Spleen (tissue), 11 donors: ENCODE results near the gene OPN5. TPM values are rescaled to one million over a fixed set of nuclear protein-coding genes. Genes with fewer than 3 reads are reported as not detected.

Experiments used
- DNase-seq: peaks from one replicate; pipeline ENCODE4 v3.0.0-alpha.2; 2020
- H3K27ac ChIP-seq, 8 donors: fragments of 200-600 bp; sonication (generic) in 7 of 8; 1 replicate in 4 of 8; 2 replicates in 4 of 8; pipeline versions ENCODE4 v1.5.0 to v1.8.0; 2016 to 2021; ENCODE audit warnings: inconsistent platforms in 4 of 8, mild to moderate bottlenecking in 4 of 8, moderate library complexity in 1 of 8
- H3K27me3 ChIP-seq, 7 donors: fragments of 200-600 bp; sonication (generic) in 6 of 7; replicated peaks in 1 of 7; 1 replicate in 4 of 7; 2 replicates in 3 of 7; pipeline versions ENCODE4 v1.5.0 to v1.8.0; 2016 to 2021; ENCODE audit warnings: inconsistent platforms in 3 of 7, mild to moderate bottlenecking in 1 of 7
- H3K36me3 ChIP-seq, 6 donors: fragments of 200-600 bp; sonication (generic) in 5 of 6; 1 replicate in 4 of 6; 2 replicates in 2 of 6; pipeline versions ENCODE4 v1.5.0 to v1.8.0; 2016 to 2021; ENCODE audit warnings: inconsistent platforms in 2 of 6
- H3K4me1 ChIP-seq, 6 donors: fragments of 200-600 bp; sonication (generic) in 5 of 6; 1 replicate in 3 of 6; 2 replicates in 3 of 6; pipeline versions ENCODE4 v1.5.0 to v1.8.0; 2016 to 2021; ENCODE audit warnings: inconsistent platforms in 3 of 6
- H3K4me3 ChIP-seq, 8 donors: fragments of 200-600 bp; sonication (generic) in 7 of 8; 1 replicate in 4 of 8; 2 replicates in 4 of 8; pipeline versions ENCODE4 v1.5.0 to v1.8.0; 2016 to 2021; ENCODE audit warnings: inconsistent platforms in 4 of 8, mild to moderate bottlenecking in 4 of 8, moderate library complexity in 2 of 8
- H3K9me3 ChIP-seq, 8 donors: fragments of 200-600 bp; sonication (generic) in 7 of 8; 1 replicate in 4 of 8; 2 replicates in 4 of 8; pipeline versions ENCODE4 v1.5.0 to v1.8.0; 2016 to 2021; ENCODE audit warnings: inconsistent platforms in 4 of 8
- CTCF ChIP-seq, 11 experiments: fragments of 200-600 bp in 7 of 11; fragments of 450-650 bp in 4 of 11; sonication (generic) in 4 of 11; IDR thresholded peaks in 8 of 11; conservative IDR thresholded peaks in 3 of 11; 1 replicate in 7 of 11; 2 replicates in 4 of 11; pipeline versions ENCODE4 v1.4.0 to v1.8.0; 2016 to 2021; ENCODE audit warnings: antibody characterized with exemption in 11 of 11, inconsistent platforms in 4 of 11, mild to moderate bottlenecking in 1 of 11
- POLR2A ChIP-seq, 3 donors: fragments of 450-650 bp; IDR thresholded peaks; one replicate each; pipeline ENCODE4 v1.5.1; 2017; ENCODE audit warnings: antibody characterized with exemption in 3 of 3, mild to moderate bottlenecking in 1 of 3
- POLR2AphosphoS5 ChIP-seq, 3 donors: sonication (generic); formaldehyde crosslinking; IDR thresholded peaks; one replicate each; pipeline ENCODE4 v1.5.1; 2017; ENCODE audit warnings: antibody characterized with exemption in 3 of 3
- WGBS, 5 donors: extraction: QIAGEN DNeasy Blood & Tissue Kit in 3 of 5; methylation state at CpG; one replicate each; pipeline versions ENCODE4 v1.1.5 to v1.1.7; 2013 to 2018; 5-methylcytosine and 5-hydroxymethylcytosine counted together
- intact Hi-C: fragments of 100-400 bp; cut with DNase I; formaldehyde crosslinking; loops from one replicate; pipeline ENCODE4 v1.15.0; 2023; ENCODE audit warnings: low total_unique reads
- polyA plus RNA-seq, 3 donors: library from polyadenylated mRNA; stranded (reverse); fragments of 200-250 nt; gene quantifications; one replicate each; pipeline ENCODE4 v1.2.1, GENCODE V29; 2013
- total RNA-seq, 7 donors: library from RNA; depleted of rRNA in 3 of 7; stranded (reverse); fragments of >200 nt in 3 of 7; fragmentation: NEBNext Ultra II Directional in 4 of 7; extraction: Animal tissue kit (Norgen Biotek cat#: 25700) in 4 of 7; gene quantifications; one replicate each; pipeline versions ENCODE4 v1.1.0 to v1.2.1, GENCODE V29; 2016 to 2021
- donor health status: healthy with polysubstance abuse.
- donor health status: DM: no; HTN: no; CAD: no; lungs with moderate emphysema.
- donor health status: DM: no; HTN: no; CAD: no.
- donor health status: Bipolar disorder and iron deficiency.
- donor health status: healthy.
- donor health status: DM: no; HTN: no; CAD: no.
- donor health status: DM: yes; HTN: yes; CAD: no.

The OPN5 gene
- total and polyA plus RNA-seq, 10 donors = not detected

GRCh38 chr6:47762502-47762901 lies 19.3 kb upstream of the OPN5 start:
- WGBS, 5 donors = 72 to 89% (median 87%) methylated on average over 3 of the region's 3 CpGs
- peaks cover 0 to 13% (median 10%) of the 10 kb centered on the region in 8 donors for H3K9me3 ChIP-seq
- no peak for DNase-seq
- no peak for TF ChIP-seq CTCF (IDR thresholded peaks at IDR 0.05 in 8 of 11, conservative IDR thresholded peaks at IDR 0.05 in 3 of 11)
- no peak for TF ChIP-seq POLR2AphosphoS5 (IDR thresholded peaks at IDR 0.05)
- TF ChIP-seq POLR2A (IDR thresholded peaks at IDR 0.05) = no peak
- H3K27me3 ChIP-seq = no peaks in the 10 kb centered on the region
- H3K4me1 ChIP-seq = no peaks in the 10 kb centered on the region
- intact Hi-C loops = no loop called here
- H3K27ac ChIP-seq = no peak overlapping the region
- no peaks in the 10 kb centered on the region for H3K36me3 ChIP-seq
- H3K4me3 ChIP-seq = no peak overlapping the region

- no peak overlapping the region for H3K27ac ChIP-seq
- intact Hi-C loops = no loop called here
- no peak for DNase-seq
- H3K4me1 ChIP-seq = no peaks in the 10 kb centered on the region
- no peaks in the 10 kb centered on the region for H3K27me3 ChIP-seq
- H3K9me3 ChIP-seq = peaks cover 0 to 13% (median 10%) of the 10 kb centered on the region in 8 donors
- no peak for TF ChIP-seq CTCF (IDR thresholded peaks at IDR 0.05 in 8 of 11, conservative IDR thresholded peaks at IDR 0.05 in 3 of 11)
- TF ChIP-seq POLR2A (IDR thresholded peaks at IDR 0.05) = no peak
- TF ChIP-seq POLR2AphosphoS5 (IDR thresholded peaks at IDR 0.05) = no peak
- 85 to 97% (median 90%) methylated on average over 3 of the region's 3 CpGs for WGBS, 5 donors
- no peaks in the 10 kb centered on the region for H3K36me3 ChIP-seq
- H3K4me3 ChIP-seq = no peak overlapping the region
These were observed 15.4 kb upstream of the OPN5 start for GRCh38 chr6:47766445-47766844.

GRCh38 chr6:47767102-47767501 lies 14.7 kb upstream of the OPN5 start:
- Histone ChIP-seq H3K27me3 (no peaks in the 10 kb centered on the region), H3K4me1 (no peaks in the 10 kb centered on the region), H3K27ac (no peak overlapping the region), H3K36me3 (no peaks in the 10 kb centered on the region), H3K9me3 (peaks cover 0 to 13% (median 10%) of the 10 kb centered on the region in 8 donors), H3K4me3 (no peak overlapping the region)
- intact Hi-C loops = no loop called here
- no peak for DNase-seq
- TF ChIP-seq POLR2A (IDR thresholded peaks at IDR 0.05) = no peak
- TF ChIP-seq CTCF (IDR thresholded peaks at IDR 0.05 in 8 of 11, conservative IDR thresholded peaks at IDR 0.05 in 3 of 11) = no peak
- TF ChIP-seq POLR2AphosphoS5 (IDR thresholded peaks at IDR 0.05) = no peak
- WGBS, 5 donors = 0 to 97% (median 50%) methylated on average over 1 of the region's 1 CpG

GRCh38 chr6:47769982-47770381 lies 11.8 kb upstream of the OPN5 start:
- H3K4me1 ChIP-seq = no peaks in the 10 kb centered on the region
- no peaks in the 10 kb centered on the region for H3K36me3 ChIP-seq
- H3K4me3 ChIP-seq = no peak overlapping the region
- H3K9me3 ChIP-seq = peaks cover 0 to 13% (median 10%) of the 10 kb centered on the region in 8 donors
- intact Hi-C loops = no loop called here
- no peaks in the 10 kb centered on the region for H3K27me3 ChIP-seq
- TF ChIP-seq POLR2AphosphoS5 (IDR thresholded peaks at IDR 0.05) = no peak
- TF ChIP-seq POLR2A (IDR thresholded peaks at IDR 0.05) = no peak
- no peak for TF ChIP-seq CTCF (IDR thresholded peaks at IDR 0.05 in 8 of 11, conservative IDR thresholded peaks at IDR 0.05 in 3 of 11)
- no peak for DNase-seq
- no peak overlapping the region for H3K27ac ChIP-seq
